Stimulated activated CD4-positive, alpha-beta T cell treated with anti-CD3 and anti-CD28 coated beads, Interleukin-1b, Interleukin-23, amount 100 ng/mL, for 1 hour (primary cell): Measurements from ENCODE around the gene PRSS2.
"Not testable (repeated sequence)": the region's sequence is repeated elsewhere in the genome, so short reads cannot be mapped to it uniquely, and the experiment has no call there.

Experiments used
- DNase-seq, 2 donors: peaks; one replicate each; pipeline ENCODE4 v3.0.0-alpha.2; 2020; ENCODE audit warnings: low read depth in 2 of 2

Gene PRSS2

DNA sequence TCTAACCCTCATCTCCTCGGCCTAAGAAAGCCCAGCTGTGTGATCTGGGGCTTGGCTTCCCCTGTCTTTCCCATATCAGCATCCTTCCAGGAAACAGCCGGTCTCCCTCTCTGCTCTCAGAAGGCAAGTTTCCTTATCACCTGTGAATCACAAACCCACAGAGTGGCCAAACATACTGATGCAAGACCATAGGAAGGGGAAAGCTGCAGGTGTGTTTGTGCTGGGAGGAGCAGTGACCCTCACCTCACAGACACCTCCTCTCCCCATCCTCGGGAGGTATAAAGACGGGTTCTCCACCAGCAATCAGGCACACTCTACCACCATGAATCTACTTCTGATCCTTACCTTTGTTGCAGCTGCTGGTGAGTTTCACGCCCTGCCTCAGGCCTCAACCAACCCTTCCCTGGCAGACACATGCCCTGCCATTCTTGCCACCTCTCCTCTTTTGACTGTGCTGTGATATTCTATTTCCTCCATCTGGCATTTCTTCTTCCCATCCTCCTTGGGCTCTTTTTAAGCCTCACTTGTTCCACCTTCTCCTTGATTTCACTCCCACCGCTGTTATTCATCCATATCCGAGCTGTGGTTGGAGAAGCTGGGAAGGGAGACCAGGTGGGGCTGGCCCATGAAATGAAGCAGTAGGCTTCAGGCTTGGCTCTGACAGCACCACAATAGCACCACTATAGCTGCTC, at the start of gene PRSS2:
PRSS2 (plus strand) TSS at position 310 of the 692 bp plus-strand sequence; CDS start at position 323, 13 bp downstream.
- DNase-seq: no peak

DNA sequence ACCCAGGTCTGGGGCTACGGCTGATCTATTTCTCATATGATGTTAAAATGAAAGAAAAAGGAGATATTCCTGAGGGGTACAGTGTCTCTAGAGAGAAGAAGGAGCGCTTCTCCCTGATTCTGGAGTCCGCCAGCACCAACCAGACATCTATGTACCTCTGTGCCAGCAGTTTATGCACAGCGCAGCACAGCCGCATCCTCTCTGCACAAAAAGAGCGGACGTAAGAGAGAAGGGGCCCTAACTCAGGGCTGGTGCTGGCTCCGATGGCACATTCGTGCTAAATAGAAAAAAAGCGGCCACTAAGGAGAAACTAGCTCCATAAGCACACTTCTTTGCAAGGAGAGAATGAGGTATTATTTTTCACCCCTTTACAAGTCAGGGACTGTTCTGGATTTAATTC, 49.8 kb upstream of the PRSS2 start:
- DNase-seq: no peak

DNA sequence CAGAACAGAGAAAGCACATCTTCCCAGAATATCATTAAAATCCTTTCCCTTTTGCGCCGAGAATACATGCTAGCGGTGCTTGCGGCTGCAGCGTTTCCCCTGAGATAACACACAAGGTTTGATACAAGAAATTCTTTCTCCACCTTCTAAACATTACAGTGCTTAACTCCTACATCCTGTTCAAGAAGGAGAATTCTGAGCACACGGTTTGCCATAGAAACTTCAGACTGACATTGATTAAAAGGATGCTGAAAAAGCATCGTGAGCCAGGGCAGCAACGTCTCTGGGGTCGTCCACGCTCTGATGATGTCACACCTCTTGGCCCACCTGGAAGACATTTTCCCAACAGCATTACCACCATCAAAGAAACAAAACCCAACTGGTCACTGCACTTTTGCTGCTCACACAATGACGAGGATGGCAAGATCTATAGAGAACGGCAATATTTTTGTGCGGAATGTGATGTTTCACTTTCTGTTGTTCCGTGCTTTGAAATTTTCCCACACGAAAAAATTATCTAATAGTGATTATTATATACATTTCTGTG, 48.4 kb upstream of the PRSS2 start:
- no peak for DNase-seq

DNA sequence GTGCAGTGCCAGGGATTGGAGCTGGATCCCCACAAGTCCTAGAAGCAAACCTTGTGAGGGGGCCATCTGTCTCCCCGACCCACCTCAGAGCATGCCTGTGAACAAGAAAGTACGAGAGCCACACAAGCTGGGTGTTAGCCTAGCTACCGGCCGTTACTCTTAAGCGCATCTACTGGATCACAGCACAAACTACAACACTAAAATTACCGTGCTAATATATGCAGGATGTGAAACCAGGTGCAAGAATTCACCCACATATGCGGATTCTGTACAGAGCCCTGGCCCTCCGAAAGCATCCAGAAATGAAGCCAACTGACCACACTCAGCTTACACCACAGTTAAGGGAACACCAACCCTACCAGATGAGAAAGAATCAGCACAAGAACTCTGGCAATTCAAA, 37.5 kb upstream of the PRSS2 start:
- no peak for DNase-seq

DNA sequence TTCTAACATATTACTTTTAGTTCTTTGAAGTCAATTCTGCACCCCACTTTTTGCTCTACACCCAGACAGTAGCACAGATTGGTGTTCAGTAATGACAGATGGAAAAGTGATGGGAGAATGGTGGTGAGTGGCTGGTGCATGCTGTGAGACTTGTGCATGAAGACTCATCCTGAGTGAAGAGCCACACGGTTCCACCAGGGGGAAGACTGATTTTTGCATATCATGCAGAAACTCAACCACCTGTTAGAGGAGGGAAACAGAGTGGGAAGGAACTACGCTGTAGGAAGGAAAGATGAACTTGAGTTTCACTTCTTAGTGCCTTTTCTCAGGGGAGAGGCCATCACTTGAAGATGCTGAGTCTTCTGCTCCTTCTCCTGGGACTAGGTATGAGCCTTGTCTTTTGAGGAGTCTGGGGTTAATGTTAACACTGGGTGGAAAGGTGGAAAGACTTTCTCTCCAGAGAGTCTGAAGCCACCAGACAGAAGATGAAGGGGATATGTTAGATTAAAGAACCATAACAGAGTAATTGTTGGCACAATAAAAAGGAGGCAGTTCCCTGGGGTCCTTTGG, 30.8 kb upstream of the PRSS2 start:
- no peak for DNase-seq

DNA sequence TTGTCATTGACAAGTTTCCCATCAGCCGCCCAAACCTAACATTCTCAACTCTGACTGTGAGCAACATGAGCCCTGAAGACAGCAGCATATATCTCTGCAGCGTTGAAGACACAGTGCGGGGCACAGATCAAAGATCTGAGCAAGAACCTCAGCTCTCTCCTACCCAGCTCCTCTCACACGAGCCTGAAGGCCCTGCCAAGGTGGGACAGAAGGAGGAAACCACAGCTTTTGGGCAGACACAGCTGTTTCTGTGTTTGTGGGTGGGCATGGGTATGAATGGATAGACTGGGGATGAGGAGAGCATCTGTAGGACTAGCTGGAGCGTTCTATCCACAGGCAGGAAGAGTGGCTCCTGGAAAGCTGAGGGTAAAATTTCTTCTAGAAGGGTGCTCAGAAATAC, 30.0 kb upstream of the PRSS2 start:
- no peak for DNase-seq

DNA sequence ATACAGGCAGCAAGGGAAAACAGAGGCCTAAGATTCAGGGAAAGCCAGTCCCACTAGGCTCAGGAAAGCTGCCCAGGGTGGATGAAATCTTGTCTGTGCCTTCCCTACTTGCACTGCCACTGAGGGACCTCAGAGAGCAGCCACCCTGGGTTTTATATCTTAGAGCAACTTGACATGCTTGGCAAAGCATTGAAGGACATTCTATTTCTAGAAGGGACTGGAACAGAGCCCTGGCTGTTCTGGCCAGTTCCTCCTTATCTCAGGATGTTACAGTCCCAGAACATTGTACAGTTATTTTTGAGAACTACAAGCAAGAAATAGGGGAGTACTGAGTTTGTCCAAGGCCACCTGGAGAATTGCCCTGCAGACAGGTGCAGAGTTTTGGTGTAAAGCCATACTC, 28.8 kb upstream of the PRSS2 start:
- DNase-seq: not testable (repeated sequence)

DNA sequence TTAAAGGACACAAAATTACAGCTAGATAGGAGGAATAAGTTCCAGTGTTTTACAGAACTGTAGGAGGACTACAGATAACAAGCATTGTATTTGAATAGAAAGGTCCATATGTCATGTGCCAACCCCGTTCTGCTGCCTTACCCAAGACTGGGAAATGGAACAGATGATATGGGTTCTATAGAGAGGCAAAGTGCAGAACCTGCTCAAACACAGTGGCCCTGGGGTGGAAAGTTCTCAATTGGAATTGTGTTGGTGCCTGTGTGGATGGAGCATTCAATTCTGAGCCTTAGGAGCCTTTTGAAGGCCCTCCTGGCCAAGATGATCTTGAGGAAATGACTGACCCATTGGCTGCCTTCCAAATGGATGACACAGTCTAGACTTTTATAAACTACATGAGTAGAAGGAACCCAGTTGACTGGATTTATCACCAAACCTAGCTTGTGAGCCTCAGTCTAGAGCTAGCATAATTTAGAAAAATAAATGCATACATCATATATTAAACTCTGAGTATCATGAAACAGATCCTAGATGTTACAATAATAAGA, 25.6 kb upstream of the PRSS2 start:
- no peak for DNase-seq

DNA sequence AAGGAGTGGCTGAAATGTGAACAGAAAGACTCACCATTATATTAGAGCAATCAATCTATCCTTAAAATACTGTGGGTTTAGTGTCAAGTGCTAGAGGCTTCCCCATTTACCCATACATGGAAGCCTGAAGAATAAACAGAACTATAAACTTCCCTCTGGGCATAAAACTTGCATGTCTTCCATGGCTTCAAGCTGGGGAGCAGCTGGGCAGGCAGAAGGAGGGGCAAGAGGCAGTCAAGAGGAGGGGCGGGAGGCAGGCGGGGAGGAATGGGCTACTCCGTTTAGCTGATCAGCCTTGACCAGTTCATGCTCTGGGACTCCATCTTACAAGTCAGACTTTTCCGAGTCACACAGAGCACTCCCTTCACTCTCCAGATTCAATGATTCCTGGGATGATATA, 25.0 kb upstream of the PRSS2 start:
- DNase-seq: no peak

DNA sequence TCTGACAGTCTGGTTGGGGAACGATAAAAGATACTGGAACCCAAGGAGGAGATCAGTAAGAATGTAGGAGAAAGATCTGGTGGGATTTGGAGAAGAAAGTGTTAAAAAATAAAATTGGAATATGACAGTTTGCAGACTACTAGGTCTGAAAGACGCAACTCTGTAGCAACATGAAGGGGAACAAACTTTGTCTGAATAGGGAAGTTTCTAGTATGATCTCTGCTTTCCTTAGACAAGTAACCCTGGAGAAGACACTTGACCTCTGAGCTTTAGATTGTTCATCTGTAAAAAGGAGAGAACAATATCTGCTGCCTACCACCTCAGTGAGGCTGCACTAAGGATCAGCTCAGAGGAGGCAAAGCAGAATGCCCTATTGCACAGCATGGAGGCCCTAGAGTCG, 24.5 kb upstream of the PRSS2 start:
- DNase-seq: no peak

DNA sequence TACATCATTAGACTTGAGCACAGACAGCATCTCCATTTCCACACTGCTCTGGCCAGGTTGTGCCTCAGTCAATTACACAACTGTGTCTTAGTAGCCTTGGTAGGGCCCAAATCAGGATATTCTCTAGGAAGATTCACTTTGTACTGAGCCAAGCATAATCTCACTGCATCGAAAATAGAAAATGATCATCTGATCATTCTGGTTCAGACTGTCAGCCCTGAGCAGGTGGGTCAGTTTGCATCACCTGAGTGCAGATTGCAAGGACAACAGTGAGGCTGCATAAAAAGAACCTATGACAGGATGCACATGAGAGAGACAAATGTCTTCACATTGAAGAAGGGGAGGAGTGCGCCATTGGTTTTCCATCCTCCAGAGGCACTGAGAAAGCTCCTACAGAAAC, 22.4 kb upstream of the PRSS2 start:
- DNase-seq: not testable (repeated sequence)

DNA sequence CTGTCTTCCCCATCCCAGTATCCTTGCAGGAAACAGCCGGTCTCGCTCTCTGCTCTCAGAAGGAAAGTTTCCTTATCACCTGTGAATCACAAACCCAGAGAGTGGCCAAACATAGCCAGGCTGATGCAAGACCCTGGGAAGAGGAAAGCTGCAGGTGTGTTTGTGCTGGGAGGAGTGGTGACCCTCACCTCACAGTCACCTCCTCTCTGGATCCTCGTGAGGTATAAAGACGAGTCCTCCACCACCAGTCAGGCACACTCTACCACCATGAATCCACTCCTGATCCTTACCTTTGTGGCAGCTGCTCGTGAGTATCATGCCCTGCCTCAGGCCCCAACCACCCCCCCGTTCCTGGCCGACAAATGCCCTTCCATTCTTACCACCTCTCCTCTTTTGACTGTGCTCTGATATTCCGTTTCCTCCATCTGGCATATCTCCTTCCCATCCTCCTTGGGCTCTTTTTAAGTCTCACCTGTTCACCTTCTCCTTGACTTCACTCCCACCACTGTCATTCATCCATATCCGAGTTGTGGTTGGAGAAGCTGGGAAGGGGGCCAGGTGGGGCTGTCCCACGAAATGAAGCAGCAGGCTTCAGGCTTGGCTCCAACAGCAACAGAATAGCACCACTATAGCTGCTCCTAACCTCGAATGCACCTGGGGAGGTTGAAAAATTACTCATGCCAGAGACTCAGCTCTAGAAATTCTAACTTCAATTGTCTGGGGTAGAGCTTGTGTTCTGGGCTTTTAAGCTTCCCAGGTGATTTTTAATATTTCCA, 21.4 kb upstream of the PRSS2 start, which contains the start of gene PRSS1:
PRSS1 (plus strand) TSS at position 255 of the 776 bp plus-strand sequence; CDS start at position 268, 13 bp downstream.
- no peak for DNase-seq

DNA sequence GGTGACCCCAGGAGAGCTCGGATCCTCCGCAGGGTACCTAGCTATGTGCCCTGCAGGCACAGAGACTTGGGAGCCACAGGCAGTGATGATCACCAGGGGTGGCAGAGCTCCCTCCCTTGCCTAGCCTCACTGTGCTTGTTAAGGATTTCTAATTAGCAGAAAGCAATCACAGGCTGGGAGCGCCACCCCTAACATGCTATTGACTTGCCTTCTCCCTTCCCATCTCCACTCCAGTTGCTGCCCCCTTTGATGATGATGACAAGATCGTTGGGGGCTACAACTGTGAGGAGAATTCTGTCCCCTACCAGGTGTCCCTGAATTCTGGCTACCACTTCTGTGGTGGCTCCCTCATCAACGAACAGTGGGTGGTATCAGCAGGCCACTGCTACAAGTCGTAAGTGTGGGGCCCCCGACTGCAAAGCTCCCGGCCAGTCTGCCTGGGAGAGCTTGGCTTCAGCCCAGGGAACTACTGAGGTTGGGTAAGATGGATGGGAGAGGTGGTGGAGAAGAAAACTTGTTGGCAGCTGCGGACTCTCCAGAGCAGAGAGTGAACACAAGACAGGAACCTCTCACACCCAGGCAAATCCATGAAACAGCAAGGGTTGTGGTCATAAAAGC, 20.3 kb upstream of the PRSS2 start:
- no peak for DNase-seq

DNA sequence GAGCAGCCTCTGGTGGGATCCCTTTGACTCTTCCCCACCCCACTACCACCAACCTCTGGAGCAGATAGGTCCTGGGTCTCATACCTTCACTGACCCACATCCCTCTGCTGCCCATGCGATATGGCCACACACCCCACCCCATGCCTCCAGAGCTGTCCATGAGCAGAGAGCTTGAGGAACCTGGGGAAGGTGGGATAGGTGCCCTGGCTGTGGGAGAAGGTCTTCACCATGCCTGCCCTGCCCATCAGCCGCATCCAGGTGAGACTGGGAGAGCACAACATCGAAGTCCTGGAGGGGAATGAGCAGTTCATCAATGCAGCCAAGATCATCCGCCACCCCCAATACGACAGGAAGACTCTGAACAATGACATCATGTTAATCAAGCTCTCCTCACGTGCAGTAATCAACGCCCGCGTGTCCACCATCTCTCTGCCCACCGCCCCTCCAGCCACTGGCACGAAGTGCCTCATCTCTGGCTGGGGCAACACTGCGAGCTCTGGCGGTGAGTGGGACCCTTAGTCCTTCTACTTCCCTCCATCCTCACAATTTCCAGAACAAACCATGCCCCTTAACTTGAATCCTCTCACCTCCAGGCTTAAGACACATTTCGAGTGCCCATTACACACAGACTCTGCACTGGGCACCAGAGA, 19.1 kb upstream of the PRSS2 start:
- DNase-seq: not testable (repeated sequence)

DNA sequence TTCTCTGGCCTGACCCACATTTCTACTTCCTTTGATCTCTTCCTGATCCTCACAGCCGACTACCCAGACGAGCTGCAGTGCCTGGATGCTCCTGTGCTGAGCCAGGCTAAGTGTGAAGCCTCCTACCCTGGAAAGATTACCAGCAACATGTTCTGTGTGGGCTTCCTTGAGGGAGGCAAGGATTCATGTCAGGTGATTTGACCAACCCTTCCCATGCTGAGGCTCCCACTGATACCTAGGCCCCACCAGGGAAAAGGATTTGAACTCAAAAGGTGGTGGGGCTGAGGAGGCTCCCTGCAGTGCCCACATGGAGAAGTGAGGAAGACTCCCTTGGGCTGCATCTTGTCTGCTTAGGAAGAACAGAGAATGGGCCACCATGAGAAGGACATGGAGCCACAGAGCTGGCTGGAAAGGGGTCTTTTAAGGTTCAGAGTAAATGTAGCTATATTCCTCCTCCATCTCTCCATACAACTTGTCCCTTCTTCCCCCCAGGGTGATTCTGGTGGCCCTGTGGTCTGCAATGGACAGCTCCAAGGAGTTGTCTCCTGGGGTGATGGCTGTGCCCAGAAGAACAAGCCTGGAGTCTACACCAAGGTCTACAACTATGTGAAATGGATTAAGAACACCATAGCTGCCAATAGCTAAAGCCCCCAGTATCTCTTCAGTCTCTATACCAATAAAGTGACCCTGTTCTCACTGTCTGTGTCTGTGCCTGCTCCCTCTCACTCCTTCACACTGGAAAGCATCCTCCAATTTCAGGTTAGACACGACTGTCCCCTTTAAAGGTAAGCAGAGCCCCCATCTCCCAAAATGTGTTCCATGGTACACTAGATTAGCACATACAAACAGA, 18.2 kb upstream of the PRSS2 start:
- no peak for DNase-seq

DNA sequence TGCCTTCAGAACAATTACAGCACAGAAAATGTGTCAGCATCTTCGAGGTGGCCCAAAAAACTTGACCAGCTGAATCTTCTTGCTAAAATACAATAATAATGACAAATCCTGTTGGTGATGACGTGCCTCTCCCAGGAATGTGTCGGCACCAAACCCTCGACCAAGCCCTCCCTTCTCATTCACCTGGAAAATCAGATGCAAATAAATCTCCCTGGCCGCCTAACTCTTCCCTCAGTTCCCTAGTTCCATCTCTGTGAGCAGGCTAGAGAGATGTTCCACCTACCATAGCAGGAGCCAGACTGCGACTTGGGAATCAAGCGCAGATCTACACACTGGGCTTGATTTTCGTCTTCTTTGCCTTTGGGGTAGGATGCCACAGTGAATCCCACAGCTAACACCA, 17.4 kb upstream of the PRSS2 start:
- DNase-seq: no peak

DNA sequence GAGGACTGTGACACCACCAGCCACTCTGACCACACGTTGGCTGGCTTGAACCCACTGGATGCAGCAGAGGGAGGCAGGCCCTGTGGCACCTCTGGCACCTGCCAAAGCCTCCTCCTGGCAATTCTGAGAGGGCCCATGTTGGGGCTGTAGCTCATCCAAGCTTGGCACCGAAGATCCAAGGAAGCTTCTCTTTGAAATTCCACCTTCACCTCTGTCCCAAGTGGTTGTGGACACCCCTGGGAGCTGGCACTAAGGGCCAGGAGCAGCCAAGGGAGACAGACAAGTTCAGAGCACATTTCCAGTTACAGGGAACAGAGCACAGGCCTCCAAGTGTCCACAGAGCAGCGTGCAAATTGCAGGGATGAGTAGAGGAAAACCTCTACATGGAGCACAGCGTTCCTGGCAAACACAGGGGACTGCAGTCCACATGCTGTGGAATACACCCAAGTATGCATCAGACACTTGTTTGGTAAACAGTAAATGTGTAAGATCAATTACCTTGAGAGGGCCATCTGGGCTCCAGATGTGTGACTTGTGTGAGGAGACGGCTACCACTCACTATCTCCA, 16.8 kb upstream of the PRSS2 start:
- not testable (repeated sequence) for DNase-seq

DNA sequence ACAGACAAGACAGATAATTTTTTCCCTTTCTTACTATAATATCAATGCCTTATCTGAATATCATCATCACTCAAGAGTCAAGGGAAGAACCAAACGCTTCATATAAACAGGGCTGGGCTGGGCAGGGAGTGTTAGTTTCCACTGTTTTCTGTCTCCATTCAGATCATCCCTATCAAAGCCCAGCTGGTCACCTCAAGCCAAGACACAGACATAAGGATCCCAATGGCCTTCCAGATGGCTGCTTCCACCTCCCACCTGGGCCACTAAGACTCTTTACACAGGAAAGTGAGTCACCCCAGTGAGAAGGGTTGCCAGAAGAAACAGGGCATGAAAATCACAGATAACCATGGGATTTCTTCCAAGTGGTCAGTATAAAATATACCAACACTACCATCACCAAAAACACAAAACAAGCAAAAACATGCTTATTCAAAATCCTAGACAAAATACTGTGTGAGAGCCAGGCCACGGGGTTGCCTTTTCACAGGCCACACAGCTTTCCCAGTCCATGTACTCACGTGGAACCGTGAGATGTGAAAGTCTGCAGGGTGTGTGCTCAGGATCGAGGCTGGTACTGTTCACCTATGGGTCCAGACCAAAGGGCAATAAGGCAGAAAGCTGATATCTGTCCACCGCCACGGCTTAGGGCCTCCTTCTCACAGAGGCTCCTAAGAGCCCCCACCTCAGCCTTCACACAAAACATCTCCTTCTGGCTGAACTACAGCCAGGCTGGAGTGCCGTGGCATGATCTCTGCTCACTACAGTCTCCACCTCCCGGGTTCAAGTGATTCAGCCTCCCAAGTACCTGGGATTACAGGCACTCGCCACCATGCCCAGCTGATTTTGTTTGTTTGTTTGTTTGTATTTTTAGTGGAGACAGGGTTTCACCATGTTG, 15.8 kb upstream of the PRSS2 start:
- no peak for DNase-seq

DNA sequence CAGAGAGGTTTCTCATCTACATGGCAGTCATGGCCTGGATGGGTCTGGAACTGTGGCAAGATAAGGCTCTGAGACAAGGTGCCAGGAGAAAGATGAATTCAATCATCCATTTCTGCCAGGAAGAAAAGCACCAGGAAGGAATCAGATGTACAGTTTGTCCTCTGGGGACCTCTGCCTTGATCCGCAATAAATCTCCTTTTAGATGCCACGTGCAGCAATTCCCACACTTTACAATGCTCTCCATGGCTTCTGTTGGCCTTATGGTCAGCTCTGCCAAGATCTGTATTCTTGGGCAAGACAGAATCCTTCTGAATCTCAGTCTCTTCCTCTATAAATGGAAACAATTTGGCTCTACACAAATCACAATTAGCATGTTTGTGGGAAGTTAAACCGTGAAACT, 12.5 kb upstream of the PRSS2 start:
- DNase-seq: not testable (repeated sequence)
